HUES48 (cell line): Measurements from ENCODE around the gene P4HA2.
A peak's percentile ranks its signal among the peaks of the same experiment; 100 is the strongest.

Experiments
- H3K27ac ChIP-seq: one replicate; pipeline ENCODE4 v1.7.0; 2013; ENCODE audit warnings: low read depth, low read length, inconsistent platforms
- H3K27me3 ChIP-seq: 2 replicates; pipeline ENCODE4 v1.6.1; 2013; ENCODE audit warnings: mild to moderate bottlenecking, low read length; ENCODE audit not compliant: control insufficient read depth, insufficient read depth
- H3K36me3 ChIP-seq: 2 replicates; pipeline ENCODE4 v1.6.1; 2013; ENCODE audit warnings: low read length; ENCODE audit not compliant: control insufficient read depth, insufficient read depth
- H3K4me1 ChIP-seq: 2 replicates; pipeline ENCODE4 v1.6.1; 2013; ENCODE audit warnings: mild to moderate bottlenecking, low read length; ENCODE audit not compliant: control insufficient read depth, insufficient read depth
- H3K4me3 ChIP-seq: 2 replicates; pipeline ENCODE4 v1.5.1; 2013; ENCODE audit warnings: mild to moderate bottlenecking, low read depth, low read length
- H3K9ac ChIP-seq: 2 replicates; pipeline ENCODE4 v1.6.1; 2013; ENCODE audit warnings: mild to moderate bottlenecking, low read depth, low read length, moderate library complexity
- H3K9me3 ChIP-seq: 2 replicates; pipeline ENCODE4 v1.6.1; 2013; ENCODE audit warnings: low read length; ENCODE audit not compliant: control insufficient read depth, insufficient read depth

The P4HA2 gene

GRCh38 chr5:132228241-132229035 is 785 bp upstream of the P4HA2 start:
- H3K4me3 ChIP-seq: peak overlapping the region; percentile 68
- no peaks in the 10 kb centered on the region for H3K9me3 ChIP-seq
- H3K27me3 ChIP-seq: peaks cover 30% of the 10 kb centered on the region
- H3K27ac ChIP-seq: no peak overlapping the region
- no peaks in the 10 kb centered on the region for H3K36me3 ChIP-seq
- peaks cover 6% of the 10 kb centered on the region; the same call in 1 of the 2 replicates for H3K4me1 ChIP-seq
- H3K9ac ChIP-seq: 0 out of 2 replicates have a peak overlapping the region, but pooled peaks have one; percentile 28

GRCh38 chr5:132227235-132227484 is 493 bp downstream of the P4HA2 start:
- Histone ChIP-seq H3K9me3 (no peaks in the 10 kb centered on the region), H3K4me3 (peak overlapping the region; percentile 68), H3K4me1 (peaks cover 6% of the 10 kb centered on the region; the same call in 1 of the 2 replicates), H3K27ac (no peak overlapping the region), H3K27me3 (peaks cover 30% of the 10 kb centered on the region), H3K9ac (peak overlapping the region; percentile 56), H3K36me3 (no peaks in the 10 kb centered on the region)

GRCh38 chr5:132226516-132227234 is 978 bp downstream of the P4HA2 start:
- H3K9me3 ChIP-seq: no peaks in the 10 kb centered on the region
- no peaks in the 10 kb centered on the region for H3K36me3 ChIP-seq
- H3K27me3 ChIP-seq: peaks cover 30% of the 10 kb centered on the region
- H3K9ac ChIP-seq: no peak overlapping the region
- peak overlapping the region; percentile 68 for H3K4me3 ChIP-seq
- peaks cover 6% of the 10 kb centered on the region; the same call in 1 of the 2 replicates for H3K4me1 ChIP-seq
- no peak overlapping the region for H3K27ac ChIP-seq

GRCh38 chr5:132225165-132226032 is 2.3 kb downstream of the P4HA2 start:
- H3K9me3 ChIP-seq: no peaks in the 10 kb centered on the region
- H3K27me3 ChIP-seq: peaks cover 30% of the 10 kb centered on the region
- H3K4me1 ChIP-seq: peaks cover 6% of the 10 kb centered on the region; the same call in 1 of the 2 replicates
- no peak overlapping the region for H3K9ac ChIP-seq
- H3K36me3 ChIP-seq: no peaks in the 10 kb centered on the region
- H3K27ac ChIP-seq: no peak overlapping the region
- no peak overlapping the region for H3K4me3 ChIP-seq

GRCh38 chr5:132224716-132225115 is 2.9 kb downstream of the P4HA2 start:
- Histone ChIP-seq H3K27me3 (peaks cover 29% of the 10 kb centered on the region), H3K4me3 (no peak overlapping the region), H3K9me3 (no peaks in the 10 kb centered on the region), H3K4me1 (peaks cover 6% of the 10 kb centered on the region; the same call in 1 of the 2 replicates), H3K36me3 (no peaks in the 10 kb centered on the region), H3K27ac (no peak overlapping the region), H3K9ac (no peak overlapping the region)

GRCh38 chr5:132223861-132224260 is 3.8 kb downstream of the P4HA2 start:
- H3K27me3 ChIP-seq: peaks cover 21% of the 10 kb centered on the region
- peaks cover 6% of the 10 kb centered on the region; the same call in 1 of the 2 replicates for H3K4me1 ChIP-seq
- no peak overlapping the region for H3K27ac ChIP-seq
- H3K9me3 ChIP-seq: no peaks in the 10 kb centered on the region
- no peaks in the 10 kb centered on the region for H3K36me3 ChIP-seq
- no peak overlapping the region for H3K4me3 ChIP-seq
- H3K9ac ChIP-seq: no peak overlapping the region

- Histone ChIP-seq H3K4me1 (peaks cover 6% of the 10 kb centered on the region; the same call in 1 of the 2 replicates), H3K9me3 (no peaks in the 10 kb centered on the region), H3K4me3 (no peak overlapping the region), H3K27ac (no peak overlapping the region), H3K36me3 (no peaks in the 10 kb centered on the region), H3K9ac (no peak overlapping the region), H3K27me3 (peaks cover 18% of the 10 kb centered on the region)
These were observed 5.0 kb downstream of the P4HA2 start for GRCh38 chr5:132222649-132223038.

GRCh38 chr5:132221781-132222648 is 5.6 kb downstream of the P4HA2 start:
- no peak overlapping the region for H3K4me3 ChIP-seq
- peaks cover 6% of the 10 kb centered on the region; the same call in 1 of the 2 replicates for H3K4me1 ChIP-seq
- H3K9me3 ChIP-seq: no peaks in the 10 kb centered on the region
- H3K27me3 ChIP-seq: peaks cover 16% of the 10 kb centered on the region
- no peak overlapping the region for H3K27ac ChIP-seq
- H3K36me3 ChIP-seq: no peaks in the 10 kb centered on the region
- no peak overlapping the region for H3K9ac ChIP-seq

- Histone ChIP-seq H3K9ac (no peak overlapping the region), H3K27ac (no peak overlapping the region), H3K36me3 (no peaks in the 10 kb centered on the region), H3K9me3 (no peaks in the 10 kb centered on the region), H3K4me3 (no peak overlapping the region), H3K27me3 (0 out of 2 replicates have a peak, but pooled peaks cover 5% of the 10 kb centered on the region), H3K4me1 (peaks cover 2% of the 10 kb centered on the region; the same call in 1 of the 2 replicates)
These were observed 7.2 kb downstream of the P4HA2 start for GRCh38 chr5:132220491-132220890.

GRCh38 chr5:132219981-132220380 is 7.7 kb downstream of the P4HA2 start:
- Histone ChIP-seq H3K27ac (no peak overlapping the region), H3K9ac (no peak overlapping the region), H3K36me3 (no peaks in the 10 kb centered on the region)

More at GRCh38 chr5:132219981-132220380, 7.7 kb downstream of the P4HA2 start:
- H3K4me3 ChIP-seq: no peak overlapping the region
- H3K9me3 ChIP-seq: no peaks in the 10 kb centered on the region
- peaks cover 1% of the 10 kb centered on the region; the same call in 1 of the 2 replicates for H3K4me1 ChIP-seq
- no peaks in the 10 kb centered on the region for H3K27me3 ChIP-seq
